Measurements from ENCODE around the gene LRRTM3.

LRRTM3 gene

DNA sequence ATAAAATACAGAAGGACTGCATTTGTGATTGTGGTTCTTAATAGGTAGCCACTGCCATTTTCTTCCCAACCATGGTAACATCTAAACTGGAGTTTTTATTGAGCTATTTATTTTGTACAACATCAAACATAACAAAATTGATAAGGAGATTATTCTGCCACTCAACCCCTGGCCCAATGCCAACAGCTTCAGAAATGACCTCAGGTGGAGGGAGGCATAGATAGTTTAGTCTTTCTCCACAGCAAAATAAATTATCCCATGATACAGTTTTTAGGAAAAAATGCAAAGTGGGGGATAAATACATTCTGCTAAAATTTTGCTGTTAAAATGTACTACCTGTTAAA is 57.6 kb downstream of the LRRTM3 start:
- Histone ChIP-seq H3K27ac (no peak overlapping the region), H3K4me3 (no peak overlapping the region)
- no peak for TF ChIP-seq CTCF (IDR thresholded peaks at IDR 0.05)
- no peak for DNase-seq (ENCODE audit: low spot score)

DNA sequence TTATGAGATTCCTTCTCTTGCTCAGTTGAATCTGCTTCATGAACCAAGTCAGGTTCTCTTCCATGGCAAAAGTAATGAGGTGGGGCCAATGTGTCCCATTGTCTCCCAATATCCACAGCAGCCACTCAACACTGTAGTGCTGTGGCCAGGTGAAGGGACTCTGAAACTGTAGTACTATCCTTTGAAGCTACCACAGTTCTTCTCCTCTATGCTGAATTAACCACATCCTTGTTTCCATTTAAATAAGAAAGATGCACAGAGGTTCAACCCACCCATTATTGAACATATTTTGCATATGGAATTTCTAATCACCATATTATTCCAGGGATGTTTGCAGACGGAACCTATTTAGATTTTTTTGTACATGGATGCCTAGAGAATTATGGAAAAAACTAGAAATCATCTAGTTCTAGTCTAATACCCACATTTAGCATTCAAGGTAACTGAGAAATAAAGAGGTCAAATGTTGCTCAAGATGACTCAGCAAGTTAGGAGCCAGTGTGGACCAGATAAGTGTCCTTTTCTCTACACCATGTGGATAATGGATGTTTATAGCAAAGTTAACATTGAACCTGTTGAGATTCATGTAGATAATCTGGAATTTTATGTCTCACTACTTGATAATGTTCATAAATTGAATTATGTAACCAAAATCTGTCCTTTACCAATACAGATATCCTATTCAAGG is 64.5 kb downstream of the LRRTM3 start:
- DNase-seq (ENCODE audit: low spot score) = no peak
- TF ChIP-seq CTCF (IDR thresholded peaks at IDR 0.05) = no peak

DNA sequence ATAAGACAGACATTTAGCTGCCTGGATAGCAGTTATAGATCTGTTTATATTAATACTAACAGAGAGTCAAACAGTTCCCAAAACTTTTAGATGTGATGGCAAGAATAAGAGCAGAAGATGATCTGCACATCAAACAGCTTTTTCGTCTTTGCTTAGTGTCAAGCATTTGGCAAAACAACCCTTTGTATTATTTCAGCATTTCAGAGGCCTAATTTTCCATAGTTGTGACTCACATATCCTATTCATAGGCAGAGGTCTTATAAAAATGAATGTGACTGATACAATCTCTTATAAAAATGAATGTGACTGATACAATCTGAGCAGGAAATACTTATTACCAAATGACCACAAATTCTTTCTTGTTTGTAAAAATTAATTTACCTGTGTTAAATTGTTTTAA is 71.2 kb downstream of the LRRTM3 start:
- no peak for TF ChIP-seq CTCF (IDR thresholded peaks at IDR 0.05)
- H3K4me3 ChIP-seq = no peak overlapping the region
- H3K27ac ChIP-seq = no peak overlapping the region
- DNase-seq (ENCODE audit: low spot score) = no peak

More for the DNA sequence above, 64.5 kb downstream of the LRRTM3 start:
- no peak overlapping the region for H3K4me3 ChIP-seq
- H3K27ac ChIP-seq = no peak overlapping the region

- Histone ChIP-seq H3K4me3 (no peak overlapping the region), H3K27ac (no peak overlapping the region)
- no peak for TF ChIP-seq CTCF (IDR thresholded peaks at IDR 0.05)
- DNase-seq (ENCODE audit: low spot score) = no peak
Measured at GRCh38 chr10:66999762-67000545, 74.1 kb downstream of the LRRTM3 start.

- H3K4me3 ChIP-seq = no peak overlapping the region
- no peak for DNase-seq (ENCODE audit: low spot score)
- H3K27ac ChIP-seq = no peak overlapping the region
- no peak for TF ChIP-seq CTCF (IDR thresholded peaks at IDR 0.05)
Measured at GRCh38 chr10:67004690-67005089, 78.9 kb downstream of the LRRTM3 start.

GRCh38 chr10:67005981-67006380 is 80.1 kb downstream of the LRRTM3 start:
- no peak for TF ChIP-seq CTCF (IDR thresholded peaks at IDR 0.05)
- no peak for DNase-seq (ENCODE audit: low spot score)
- H3K27ac ChIP-seq = no peak overlapping the region
- no peak overlapping the region for H3K4me3 ChIP-seq

DNA sequence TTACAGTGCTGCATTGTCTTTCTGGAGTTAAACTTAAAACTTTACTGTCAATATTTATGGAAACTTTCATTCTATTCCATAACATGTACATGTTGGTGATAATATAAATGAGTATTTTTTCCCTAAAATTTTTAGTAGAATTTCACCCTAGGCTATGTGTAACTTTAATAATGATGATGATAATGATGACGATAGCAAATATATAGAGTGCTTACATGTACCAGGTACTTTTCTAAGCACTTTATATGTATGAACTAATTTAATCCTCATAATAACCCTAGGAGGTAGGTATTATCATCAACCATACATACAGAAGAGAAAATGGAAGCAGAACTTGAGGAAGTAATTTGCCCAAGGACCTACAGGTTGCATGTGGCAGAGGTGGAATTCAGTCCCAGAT is 85.6 kb downstream of the LRRTM3 start:
- DNase-seq (ENCODE audit: low spot score) = no peak
- Histone ChIP-seq H3K4me3 (no peak overlapping the region), H3K27ac (no peak overlapping the region)
- no peak for TF ChIP-seq CTCF (IDR thresholded peaks at IDR 0.05)

Measured in coronary artery (tissue), 2 donors.